Glomerular visceral epithelial cell (primary cell): ENCODE measurements around the gene SNRNP27.
"Not testable (repeated sequence)": the region's sequence is repeated elsewhere in the genome, so short reads cannot be mapped to it uniquely, and the experiment has no call there.

Experiments
- DNase-seq: peaks from one replicate; pipeline ENCODE4 v3.0.0-alpha.2; 2016; ENCODE audit errors: extremely low spot score

Gene SNRNP27, protein sequence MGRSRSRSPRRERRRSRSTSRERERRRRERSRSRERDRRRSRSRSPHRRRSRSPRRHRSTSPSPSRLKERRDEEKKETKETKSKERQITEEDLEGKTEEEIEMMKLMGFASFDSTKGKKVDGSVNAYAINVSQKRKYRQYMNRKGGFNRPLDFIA

DNA sequence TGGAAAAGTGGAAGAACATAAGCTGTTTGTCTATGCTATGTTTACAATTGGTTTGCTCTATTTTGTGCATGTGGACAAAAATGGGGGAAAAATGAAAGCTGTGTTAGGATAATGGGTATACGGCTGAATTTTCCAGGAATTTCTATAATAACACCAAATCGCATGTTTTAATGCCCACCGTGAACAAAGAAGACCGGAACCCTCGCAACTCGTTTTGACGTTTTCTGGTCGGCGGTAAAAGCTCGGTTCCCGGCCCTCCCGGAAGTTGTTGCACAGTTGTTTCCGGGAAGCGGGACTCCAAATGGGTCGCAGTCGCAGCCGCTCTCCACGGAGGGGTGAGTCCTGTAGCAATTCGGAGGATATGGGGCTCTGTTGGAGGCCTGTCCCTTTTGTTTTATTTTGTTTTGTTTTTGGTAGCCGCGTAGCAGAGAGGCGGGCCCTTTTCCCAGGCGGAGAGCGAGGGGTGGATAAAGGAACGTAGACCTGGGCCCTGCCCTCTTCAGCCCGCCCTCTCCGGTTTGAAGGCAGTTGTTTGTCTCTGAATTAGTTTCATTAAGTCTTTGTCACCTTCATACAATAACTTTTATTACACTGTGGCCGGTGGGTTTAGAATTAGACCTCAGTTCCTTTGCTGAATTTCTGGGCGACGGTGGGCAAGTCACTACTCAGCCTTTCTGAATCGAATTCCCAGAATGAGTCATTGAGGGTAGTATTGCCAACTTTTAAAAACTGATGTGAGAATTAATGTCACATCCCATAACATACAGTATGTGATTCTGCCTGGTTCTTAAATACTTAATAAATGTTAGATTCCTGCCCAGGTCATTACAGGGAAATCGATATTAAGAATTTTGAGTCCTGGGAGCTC, at the start of gene SNRNP27:
Gene SNRNP27, plus strand, starts transcription at position 273 of the 868 bp plus-strand sequence. Its CDS starts 29 bp downstream, at position 302.
- peak; percentile 73 for DNase-seq

DNA sequence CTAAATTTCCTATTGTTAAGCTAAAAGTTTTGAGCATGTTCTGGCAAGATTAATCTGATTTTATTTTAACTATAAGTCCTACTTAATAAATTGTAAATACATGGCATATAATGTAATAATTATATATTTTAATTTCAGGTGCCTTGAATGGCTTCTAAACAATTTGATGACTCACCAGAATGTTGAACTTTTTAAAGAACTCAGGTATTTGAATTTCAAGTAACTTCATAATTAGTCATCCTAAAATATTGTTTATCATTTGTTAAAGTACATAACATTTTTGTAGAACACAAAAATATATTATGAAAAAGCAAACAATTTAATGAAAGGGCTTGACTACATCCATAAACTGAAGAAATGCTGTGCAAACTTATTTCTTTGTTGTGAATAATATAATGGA, 49.8 kb upstream of the SNRNP27 start:
- no peak for DNase-seq

DNA sequence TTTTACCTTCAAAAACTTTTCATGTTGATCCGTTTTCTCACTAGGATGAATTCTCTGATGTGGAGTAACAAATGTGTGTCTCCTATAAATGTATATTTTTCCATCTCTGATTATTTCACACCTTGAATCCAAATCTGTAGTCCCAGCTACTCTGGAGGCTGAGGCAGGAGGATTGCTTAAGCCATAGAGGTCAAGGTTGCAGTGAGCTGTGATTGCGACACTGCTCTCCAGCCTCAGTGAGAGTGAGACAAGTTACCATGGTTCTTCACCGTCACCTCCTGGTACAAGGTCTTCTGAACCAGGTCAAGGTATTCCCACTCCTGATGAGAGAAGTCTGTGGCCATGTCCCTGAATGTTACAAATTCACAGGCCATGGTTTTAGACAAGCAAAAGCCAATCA, 49.2 kb upstream of the SNRNP27 start:
- DNase-seq: no peak

DNA sequence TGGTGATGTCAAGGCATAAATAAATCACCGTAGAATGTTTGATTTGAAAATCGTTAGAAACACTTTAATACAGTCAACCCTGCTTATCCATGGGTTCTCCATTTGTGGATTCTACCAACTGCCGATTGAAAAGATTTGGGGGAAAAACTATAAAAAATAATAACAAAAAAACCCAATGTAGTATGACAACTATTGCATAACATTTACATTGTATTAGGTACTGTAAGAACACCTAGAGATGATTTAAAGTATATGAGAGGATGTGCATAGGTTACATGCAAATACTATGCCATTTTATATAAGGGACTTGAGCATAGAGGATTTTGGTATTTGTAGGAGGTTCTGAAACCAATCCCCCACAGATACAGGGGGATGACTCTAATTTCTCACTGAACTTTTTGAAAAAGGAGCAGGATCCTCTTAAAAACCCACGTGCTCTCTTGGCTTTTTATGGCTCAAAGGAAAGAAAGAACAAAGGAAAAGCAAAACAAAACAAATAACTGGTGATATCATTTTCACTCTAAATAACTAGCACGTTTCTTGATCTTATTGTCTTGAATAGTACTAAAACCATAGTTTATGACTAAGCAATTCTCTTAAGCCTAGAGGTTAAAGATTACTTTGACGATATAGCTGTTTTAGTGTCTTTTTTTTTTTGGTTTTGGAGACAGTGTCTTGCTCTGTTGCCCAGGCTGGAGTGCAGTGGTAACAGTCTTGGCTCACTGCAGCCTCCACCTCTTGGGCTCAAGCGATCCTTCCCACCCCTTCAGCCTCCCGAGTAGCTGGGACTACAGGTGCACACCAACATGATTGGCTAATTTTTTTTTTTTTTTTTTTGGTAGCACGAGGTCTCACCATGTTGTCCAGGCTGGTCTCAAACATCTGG, 47.3 kb upstream of the SNRNP27 start:
- no peak for DNase-seq

DNA sequence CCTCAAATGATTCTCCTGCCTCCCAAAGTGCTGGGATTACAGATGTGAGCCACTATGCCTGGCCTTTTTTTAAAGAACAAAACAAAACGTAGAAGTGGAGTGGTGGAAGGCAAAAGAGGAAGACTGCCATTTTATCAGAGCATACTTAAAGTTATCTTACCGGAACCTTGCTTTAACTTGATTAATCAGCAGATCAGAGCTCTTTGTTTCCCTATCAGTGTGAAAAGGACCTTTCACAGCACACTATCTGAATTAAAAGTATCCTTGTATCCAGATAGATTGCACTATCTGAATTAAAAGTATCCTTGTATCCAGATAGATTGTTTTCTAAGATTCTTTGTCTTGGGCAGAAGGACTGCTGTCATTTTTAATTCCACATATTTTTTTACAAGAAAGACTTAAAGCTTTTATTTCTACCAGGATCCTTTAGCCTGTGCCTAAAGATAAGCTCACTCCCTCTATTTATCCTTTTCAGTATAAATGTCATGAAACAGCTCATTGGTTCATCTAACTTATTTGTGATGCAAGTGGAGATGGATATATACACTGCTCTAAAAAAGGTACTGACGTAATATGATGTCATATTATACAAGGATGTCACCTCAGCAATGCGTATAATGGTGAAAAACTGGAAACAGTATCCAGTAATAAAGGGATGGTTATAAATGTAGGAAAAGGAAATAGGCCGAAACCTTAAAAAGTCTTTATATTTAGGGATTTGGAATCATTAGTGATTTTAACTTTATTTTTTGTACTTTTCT, 46.5 kb upstream of the SNRNP27 start:
- DNase-seq: no peak

DNA sequence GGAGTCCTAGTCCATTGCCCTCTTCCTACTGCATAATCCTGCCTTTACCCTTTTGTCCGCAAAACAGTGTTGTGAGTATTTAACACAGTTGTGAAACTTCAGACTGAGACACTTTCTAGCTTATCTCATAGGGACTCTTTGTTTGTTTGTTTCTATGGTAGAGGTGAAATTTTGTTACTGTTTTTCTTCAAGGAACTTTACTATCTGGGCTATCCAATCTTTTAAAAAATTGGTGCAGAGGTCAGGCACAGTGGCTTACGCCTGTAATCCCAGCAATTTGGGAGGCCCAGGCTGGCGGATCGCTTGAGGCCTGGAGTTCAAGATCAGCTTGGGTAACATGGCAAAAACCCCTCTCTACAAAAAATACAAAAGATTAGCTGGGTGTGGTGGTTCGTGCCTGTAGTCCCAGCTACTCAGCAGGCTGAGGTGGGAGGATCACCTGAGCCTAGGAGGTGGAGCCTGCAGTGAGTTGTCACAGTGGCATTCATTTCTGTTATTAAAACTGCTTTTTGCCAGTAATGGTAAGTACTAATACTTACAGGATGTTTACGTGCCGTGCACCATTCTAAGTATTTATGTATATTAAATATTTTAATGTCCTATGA, 45.5 kb upstream of the SNRNP27 start:
- DNase-seq: no peak

DNA sequence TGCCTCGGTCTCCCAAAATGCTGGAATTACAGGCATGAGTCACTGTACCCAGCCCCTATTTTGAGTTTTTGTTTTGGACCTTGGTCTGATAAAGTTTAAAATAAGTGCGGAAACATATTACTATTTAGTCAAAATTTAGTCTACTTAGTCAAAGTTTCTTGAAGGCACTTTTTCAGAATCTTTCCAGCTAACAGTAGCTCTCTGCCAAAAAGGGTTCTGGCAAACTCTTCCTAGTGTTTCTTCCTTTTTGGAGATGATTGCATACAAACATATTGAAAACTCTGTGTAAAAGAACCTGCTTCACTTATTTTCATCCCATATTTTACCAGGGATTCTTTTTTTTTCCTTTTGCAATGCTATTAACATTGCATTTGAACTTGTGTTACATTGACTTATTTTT, 35.5 kb upstream of the SNRNP27 start:
- DNase-seq: no peak

DNA sequence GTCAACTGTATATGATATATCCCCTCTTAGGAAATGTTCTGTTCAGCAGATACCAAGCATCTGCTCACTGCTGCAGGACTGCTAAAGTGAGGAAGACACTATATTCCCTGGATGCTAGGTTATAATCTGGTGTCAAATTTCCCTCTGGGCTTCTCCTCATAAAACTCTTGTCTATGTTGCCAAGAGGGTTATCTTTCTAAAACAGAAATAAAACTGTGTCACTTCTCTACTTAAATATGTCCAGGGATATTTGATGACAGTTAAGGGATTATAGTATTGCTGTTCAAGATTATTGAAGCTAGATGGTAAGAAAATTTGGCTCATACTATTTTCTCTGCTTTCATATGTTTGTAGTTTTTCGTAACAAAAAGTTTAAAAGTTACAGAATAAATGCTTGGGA, 30.5 kb upstream of the SNRNP27 start:
- no peak for DNase-seq

DNA sequence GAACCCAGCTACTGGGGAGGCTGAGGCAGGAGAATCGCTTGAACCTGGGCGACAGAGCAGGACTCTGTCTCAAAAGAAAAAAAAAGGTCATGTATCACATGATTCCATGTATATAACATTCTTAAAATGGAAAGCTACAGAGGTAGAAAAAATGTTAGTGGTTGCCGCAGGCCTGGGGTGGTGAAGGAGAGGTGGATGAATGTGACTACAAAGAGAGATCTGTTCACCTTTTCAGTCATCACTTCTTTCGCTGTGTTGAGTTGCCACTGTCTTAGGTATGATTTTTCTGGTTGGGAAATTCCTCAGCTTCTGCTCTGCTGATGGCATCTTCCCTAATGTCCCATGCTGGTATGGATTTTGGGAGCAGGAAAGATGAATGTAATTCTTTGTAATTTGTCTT, 5.3 kb upstream of the SNRNP27 start:
- DNase-seq: no peak

DNA sequence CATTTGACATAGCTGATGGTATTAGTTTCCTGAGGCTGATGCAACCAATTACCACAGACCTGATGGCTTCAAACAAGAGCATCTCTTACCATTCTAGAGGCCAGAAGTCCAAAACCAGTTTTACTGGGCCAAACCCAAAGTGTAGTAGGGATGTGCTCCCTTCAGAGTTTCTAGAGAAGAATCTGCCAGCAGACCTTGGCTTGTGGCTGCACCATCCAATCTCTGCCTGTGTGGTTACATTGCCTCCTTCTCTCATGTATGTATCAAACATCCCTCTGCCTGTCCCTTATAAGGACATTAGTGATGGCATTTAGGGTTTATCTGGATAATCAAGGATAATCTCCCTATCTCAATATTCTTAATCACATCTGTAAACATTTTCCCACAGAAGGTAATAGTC, 4.5 kb upstream of the SNRNP27 start:
- no peak for DNase-seq

DNA sequence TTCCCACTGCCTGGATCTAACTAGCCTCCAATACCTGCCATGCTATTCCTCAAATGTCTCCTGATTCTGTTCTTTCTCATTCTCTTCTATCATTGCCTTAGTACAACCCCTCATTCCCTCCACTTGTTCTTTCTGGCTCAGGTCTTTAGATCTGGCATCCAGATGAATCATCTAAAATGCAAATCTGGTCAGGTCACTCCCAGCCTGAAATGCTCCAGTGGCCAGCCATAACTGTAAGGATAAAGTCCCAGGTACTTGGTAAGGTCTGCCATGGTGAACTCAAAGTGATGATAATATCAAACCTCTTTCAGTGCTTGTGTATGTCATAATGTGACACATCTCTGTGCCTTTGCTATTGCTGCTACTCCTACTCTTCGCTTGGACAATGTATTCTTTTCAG, 2.9 kb upstream of the SNRNP27 start:
- DNase-seq: peak; percentile 15

DNA sequence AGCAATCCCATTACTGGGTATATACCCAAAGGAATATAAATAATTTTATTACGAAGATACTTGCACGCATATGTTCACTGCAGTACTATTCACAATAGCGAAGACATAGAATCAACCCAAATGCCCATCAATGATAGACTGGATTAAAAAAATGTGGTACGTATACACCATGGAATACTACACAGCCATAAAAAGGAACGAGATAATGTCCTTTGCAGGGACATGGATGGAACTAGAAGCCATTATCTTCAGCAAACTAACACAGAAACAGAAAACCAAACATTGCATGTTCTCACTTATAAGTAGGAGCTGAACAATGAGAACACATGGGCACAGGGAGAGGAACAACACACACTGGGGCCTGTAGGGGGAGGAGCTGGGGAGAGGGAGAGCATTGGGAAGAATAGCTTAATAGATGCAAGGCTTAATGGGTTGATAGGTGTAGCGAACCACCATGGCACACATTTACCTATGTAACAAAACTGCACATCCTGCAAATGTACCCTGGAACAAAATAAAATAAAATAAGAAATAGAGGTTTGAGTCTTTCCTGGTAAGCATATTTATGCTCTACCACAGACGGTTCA, 825 bp upstream of the SNRNP27 start:
- not testable (repeated sequence) for DNase-seq

DNA sequence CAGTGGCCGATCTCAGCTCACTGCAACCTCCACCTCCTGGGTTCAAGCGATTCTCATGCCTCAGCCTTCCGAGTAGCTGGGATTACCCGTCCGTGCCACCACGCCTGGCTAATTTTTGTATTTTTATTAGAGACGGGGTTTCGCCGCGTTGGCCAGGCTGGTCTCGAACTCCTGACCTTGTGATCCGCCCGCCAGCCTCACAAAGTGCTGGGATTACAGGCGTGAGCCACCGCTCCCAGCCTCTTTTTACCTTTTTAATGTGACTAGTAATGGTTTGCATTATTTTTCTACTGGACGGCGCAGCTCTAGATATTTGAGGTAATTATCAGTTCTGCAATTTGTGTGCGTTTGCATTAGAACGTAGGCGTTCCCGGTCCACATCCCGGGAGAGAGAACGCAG, 981 bp downstream of the SNRNP27 start:
- not testable (repeated sequence) for DNase-seq

DNA sequence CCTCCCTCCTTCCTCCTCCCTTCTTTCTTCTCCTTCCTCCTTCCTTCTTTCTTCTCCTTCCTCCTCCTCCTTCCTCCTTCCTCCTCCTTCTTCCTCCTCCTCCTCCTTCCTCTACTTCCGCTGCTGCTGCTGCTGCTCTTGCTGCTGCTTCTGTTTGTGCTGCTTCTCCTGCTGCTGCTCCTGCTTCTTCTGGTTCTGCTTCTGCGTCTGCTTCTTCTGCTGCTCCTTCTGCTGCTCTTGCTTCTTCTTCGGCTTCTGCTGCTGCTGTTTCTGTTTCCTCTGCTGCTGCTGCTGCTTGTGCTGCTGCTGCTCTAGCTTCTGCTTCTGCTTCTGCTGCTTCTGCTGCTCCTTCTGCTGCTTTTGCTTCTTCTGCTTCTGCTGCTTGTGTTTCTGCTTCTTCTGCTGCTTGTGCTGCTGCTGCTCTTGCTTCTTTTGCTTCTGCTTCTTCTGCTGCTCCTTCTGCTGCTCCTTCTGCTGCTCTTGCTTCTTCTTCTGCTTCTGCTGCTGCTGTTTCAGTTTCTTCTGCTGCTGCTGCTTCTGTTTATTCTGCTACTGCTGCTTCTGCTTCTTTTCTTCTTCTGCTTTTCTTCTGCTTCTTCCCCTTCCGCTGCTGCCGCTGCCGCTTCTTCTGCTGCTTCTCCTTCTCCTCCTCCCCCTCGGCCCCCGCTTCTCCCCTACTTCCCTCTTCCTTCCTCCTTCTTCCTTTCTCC, 8.6 kb downstream of the SNRNP27 start:
- DNase-seq: no peak

DNA sequence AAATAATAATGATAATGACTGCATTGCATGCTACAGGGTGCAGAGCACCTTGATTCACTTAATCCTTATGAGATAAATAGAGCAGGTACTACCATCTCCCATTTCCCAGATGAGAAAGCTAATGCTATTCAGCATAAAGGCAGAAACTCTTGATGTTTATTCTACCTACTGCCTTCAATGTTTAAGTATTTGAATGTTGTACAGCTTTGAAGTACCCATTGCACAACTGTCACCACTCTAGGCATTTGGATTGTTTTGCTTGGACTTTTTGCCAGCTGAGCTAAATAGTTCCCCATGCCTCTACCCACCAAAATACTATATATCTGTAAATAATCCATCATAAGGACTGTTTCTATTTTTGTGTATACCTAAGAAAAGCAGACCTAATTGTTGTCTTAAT, 13.5 kb downstream of the SNRNP27 start:
- no peak for DNase-seq

DNA sequence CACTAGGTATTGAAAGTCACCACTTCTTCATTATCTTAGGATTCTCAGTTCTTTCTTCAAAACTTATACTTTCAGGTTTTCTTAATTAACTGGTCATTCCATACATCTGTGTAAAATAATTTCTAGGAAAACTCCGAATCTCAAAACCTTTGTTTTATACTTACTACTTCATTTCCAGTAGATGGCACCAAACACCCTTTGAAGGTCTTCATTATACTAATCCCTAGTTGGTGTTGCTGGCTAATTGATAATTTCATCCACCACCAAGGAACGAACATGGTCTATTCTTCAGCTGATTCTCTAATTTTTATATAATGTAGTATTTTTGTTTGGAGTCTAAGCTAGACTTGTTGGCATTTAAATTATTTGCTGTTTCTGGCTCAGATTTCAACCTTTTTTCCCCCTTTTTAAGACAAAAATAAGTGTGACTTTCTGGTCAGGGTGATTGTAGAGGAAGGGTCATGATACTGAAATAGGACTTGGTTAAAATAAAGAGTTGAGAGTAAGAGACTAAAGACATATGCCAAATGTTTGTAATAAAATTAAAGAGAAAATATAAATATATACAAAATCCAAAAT, 18.3 kb downstream of the SNRNP27 start:
- peak; percentile 39 for DNase-seq

DNA sequence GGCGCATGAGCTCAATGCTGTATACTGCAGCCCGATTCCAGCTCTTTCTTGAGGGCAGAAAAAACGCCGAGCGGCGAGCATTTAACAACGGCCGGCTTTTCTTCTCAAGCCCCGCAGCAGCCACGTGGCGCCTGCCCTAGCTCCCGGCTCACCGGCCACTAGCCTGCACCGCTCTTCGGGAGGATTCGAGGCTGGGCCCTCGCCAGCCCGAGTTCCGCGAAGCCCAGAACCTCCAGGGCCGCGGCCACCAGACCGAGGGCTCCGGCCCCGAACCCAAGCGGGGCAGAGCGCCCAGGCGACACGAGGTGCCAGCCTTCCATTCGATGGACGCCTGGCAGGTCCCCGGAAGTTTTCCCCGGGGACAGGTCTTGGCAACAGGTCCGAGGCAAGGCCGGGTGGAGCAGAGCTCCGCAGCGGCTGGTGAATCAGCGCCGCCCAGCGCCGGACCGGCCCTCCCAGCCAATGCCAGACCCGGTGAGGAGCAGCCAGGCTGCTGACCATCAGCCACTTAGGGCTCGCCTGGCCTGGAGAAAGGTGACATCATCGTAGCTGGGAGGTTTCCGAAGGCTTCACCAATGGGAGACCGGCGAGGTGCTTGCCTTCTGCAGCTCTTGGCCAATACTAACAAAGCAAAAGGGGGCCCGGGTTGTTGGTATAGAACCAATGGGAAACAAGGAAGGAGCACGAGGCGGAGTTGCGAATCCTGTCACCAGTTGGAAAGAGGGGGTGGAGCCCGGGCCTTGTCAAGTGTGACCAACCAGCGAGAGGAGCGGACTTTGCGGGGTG, 20.6 kb downstream of the SNRNP27 start:
- DNase-seq: peak; percentile 100

DNA sequence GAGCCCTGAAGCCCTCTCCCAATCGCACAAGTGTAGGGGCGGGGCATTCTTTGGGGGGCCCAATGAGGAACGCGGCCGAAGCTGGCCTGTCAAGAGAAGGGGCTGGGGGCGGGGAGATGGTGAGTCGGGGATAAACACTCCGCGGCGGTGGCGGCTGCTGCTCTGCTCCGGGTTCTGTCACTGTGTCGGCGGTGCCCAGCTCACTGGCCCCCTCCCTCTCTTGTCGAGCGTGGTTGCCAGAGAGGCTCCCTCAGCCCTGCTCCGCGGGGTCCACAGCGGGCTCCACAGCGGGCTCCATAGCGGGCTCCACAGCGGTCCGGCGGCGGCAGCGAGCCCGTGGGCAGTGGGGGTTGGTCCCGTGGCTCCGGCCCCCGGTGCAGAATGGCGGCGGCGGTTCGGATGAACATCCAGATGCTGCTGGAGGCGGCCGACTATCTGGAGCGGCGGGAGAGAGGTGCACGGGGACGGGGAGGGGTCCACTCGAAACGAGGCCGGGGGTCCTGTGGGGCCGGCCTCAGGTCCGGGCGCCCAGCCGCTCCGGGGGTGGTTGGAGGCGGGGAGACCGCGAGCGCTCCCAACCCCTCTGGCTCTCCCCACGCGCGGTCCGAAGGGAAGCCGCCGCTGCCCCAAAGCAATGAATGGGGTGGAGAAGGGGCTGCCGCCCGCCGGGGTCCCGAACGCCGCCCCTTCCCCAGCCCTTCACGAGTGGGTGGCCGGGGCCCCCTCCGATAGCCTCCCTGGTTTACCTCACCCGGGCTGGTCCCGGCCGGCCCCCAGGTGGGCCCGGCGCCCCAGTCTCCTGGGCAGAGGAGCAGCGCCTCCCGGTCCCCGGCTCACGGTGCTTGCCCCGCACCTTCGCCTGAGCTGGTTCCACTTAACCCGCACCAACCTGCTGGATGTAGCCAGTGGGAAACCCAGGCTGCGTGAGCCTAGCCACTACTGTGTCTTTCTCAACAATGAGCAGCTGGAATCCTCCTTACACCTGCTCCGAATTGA, 21.5 kb downstream of the SNRNP27 start, which contains the start of gene MXD1:
Gene MXD1, plus strand, starts transcription at position 160 of the 996 bp plus-strand sequence. Its CDS starts 222 bp downstream, at position 382.
- no peak for DNase-seq
